Caco-2 (cell line): ENCODE results near the gene GRB14. TPM values are rescaled to one million over a fixed set of nuclear protein-coding genes. Genes with fewer than 3 reads are reported as not detected.
"Not testable (repeated sequence)": the region's sequence is repeated elsewhere in the genome, so short reads cannot be mapped to it uniquely, and the experiment has no call there.

Experiments used
- BruUV-seq: library from RNA; stranded (reverse); fragments of 400-500 nt; replicated peaks from 2 replicates; lab custom pipeline; 2021; lab: Mats Ljungman, UMichigan
- CTCF ChIA-PET: fragments of 300-600 bp; sonication (Branson Sonifier 250); formaldehyde crosslinking; loops from one replicate; lab custom pipeline; 2022; ENCODE audit warnings: antibody characterized with exemption; lab: Charles Lee
- POLR2A ChIA-PET: fragments of 300-600 bp; sonication (Branson Sonifier 250); formaldehyde crosslinking; loops from one replicate; lab custom pipeline; 2022; ENCODE audit warnings: antibody characterized with exemption; lab: Charles Lee
- DNase-seq, 2 experiments: peaks; one replicate each; pipeline versions ENCODE4 v3.0.0 to v3.0.0-alpha.2; 2020 to 2022
- H3K27me3 ChIP-seq: replicated peaks from 2 replicates; pipeline ENCODE4 v1.6.0; 2011; ENCODE audit warnings: low read length; ENCODE audit not compliant: control insufficient read depth, insufficient read depth
- H3K36me3 ChIP-seq: 2 replicates; pipeline ENCODE4 v1.5.1; 2011; ENCODE audit warnings: low read length; ENCODE audit not compliant: control insufficient read depth, insufficient read depth
- H3K4me1 ChIP-seq: fragments of 250-450 bp; sonication (Bioruptor Pico); 2 replicates; pipeline ENCODE4 v1.5.1; 2020; ENCODE audit warnings: mild to moderate bottlenecking
- H3K4me3 ChIP-seq: 2 replicates; pipeline ENCODE4 v1.5.1; 2011; ENCODE audit warnings: low read depth, mild to moderate bottlenecking, control low read depth, low read length
- H3K9me3 ChIP-seq: fragments of 250-450 bp; sonication (Bioruptor Pico); 2 replicates; pipeline ENCODE4 v1.5.1; 2020; ENCODE audit warnings: mild to moderate bottlenecking, moderate library complexity
- H3K27ac Mint-ChIP-seq: one replicate; pipeline ENCODE4 v1.8.0; 2022; ENCODE audit warnings: mixed read lengths; ENCODE audit not compliant: unreplicated experiment
- H3K27me3 Mint-ChIP-seq: one replicate; pipeline ENCODE4 v1.8.0; 2022; ENCODE audit warnings: mixed read lengths; ENCODE audit not compliant: insufficient read depth, unreplicated experiment
- H3K36me3 Mint-ChIP-seq: one replicate; pipeline ENCODE4 v1.8.0; 2022; ENCODE audit warnings: mild to moderate bottlenecking, mixed read lengths; ENCODE audit not compliant: insufficient read depth, unreplicated experiment
- H3K4me1 Mint-ChIP-seq: one replicate; pipeline ENCODE4 v1.8.0; 2022; ENCODE audit warnings: low read depth, mixed read lengths; ENCODE audit not compliant: unreplicated experiment
- H3K4me3 Mint-ChIP-seq: one replicate; pipeline ENCODE4 v1.8.0; 2022; ENCODE audit warnings: mild to moderate bottlenecking, moderate library complexity, mixed read lengths; ENCODE audit not compliant: unreplicated experiment
- H3K9me3 Mint-ChIP-seq: one replicate; pipeline ENCODE4 v1.8.0; 2022; ENCODE audit warnings: mixed read lengths; ENCODE audit not compliant: unreplicated experiment
- CTCF ChIP-seq, 2 experiments: fragments of 200-600 bp in 1 of 2; IDR thresholded peaks; 1 replicate in 1 of 2; 2 replicates in 1 of 2; pipeline versions ENCODE4 v1.5.1 to v1.8.0; 2011 to 2022; ENCODE audit warnings: antibody characterized with exemption in 1 of 2, control low read depth in 1 of 2, inconsistent platforms in 1 of 2, low read depth in 1 of 2, low read length in 1 of 2, mild to moderate bottlenecking in 1 of 2, moderate library complexity in 1 of 2; ENCODE audit not compliant: insufficient read depth in 1 of 2, severe bottlenecking in 1 of 2, unreplicated experiment in 1 of 2
- intact Hi-C: fragments of 100-400 bp; cut with micrococcal nuclease; formaldehyde crosslinking; loops from one replicate; pipeline ENCODE4 v1.10.0; 2022; ENCODE audit not compliant: unreplicated experiment
- total RNA-seq: library from RNA; stranded (reverse); gene quantifications from 2 replicates; pipeline ENCODE4 v1.2.3, GENCODE V29; 2022

GRB14 gene
- total RNA-seq, 1 experiment from 2014 or later, result 12.7 TPM

- CTCF ChIA-PET, result no interaction called here
- BruUV-seq, result no TSS peak
- Mint-ChIP-seq H3K36me3 (no peaks in the 10 kb centered on the region), H3K27ac (no peak overlapping the region), H3K4me1 (no peaks in the 10 kb centered on the region), H3K27me3 (peaks cover 7% of the 10 kb centered on the region), H3K9me3 (no peaks in the 10 kb centered on the region), H3K4me3 (no peak overlapping the region)
- POLR2A ChIA-PET, result no interaction called here
- Histone ChIP-seq H3K27me3 (no peaks in the 10 kb centered on the region), H3K36me3 (no peaks in the 10 kb centered on the region), H3K4me1 (peaks cover 4% of the 10 kb centered on the region; the same call in 1 of the 2 replicates), H3K9me3 (no peaks in the 10 kb centered on the region), H3K4me3 (no peak overlapping the region)
- no peak for TF ChIP-seq CTCF (IDR thresholded peaks at IDR 0.05; ENCODE audit: insufficient read depth in 1 of 2, low read depth in 1 of 2, low read length in 1 of 2, severe bottlenecking in 1 of 2, unreplicated experiment in 1 of 2)
- intact Hi-C loops, result loop anchor here (2.0 to 5.0 kb wide), 3 partner anchors 46 to 1295 kb away; no protein-coding TSS in a partner anchor
- peak in 1 of 2 experiments; percentile 2 for DNase-seq
Observed at GRCh38 chr2:164478205-164478604, 143.1 kb downstream of the GRB14 start.

DNA sequence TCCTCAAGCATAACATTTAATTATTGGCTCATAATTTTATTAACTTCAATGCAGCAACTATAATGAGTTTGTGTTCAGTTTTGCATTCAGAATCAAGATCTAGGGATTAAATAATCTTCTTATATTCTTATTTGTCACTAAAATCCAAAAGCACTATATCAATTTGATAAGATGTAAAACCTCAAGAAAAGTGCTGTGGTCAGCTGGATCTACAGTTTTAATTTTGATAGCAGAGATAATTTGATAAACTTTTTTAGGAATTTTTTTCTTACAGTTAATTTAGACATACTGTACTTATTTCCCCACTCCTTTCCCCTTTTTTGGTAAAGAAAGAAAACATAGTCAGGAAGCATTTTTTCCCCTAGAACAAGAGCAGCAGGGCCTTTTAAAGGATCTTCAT is 146.4 kb downstream of the GRB14 start:
- H3K27me3 Mint-ChIP-seq, result peaks cover 19% of the 10 kb centered on the region
- H3K27me3 ChIP-seq, result no peaks in the 10 kb centered on the region; the same call in 1 of the 2 replicates

DNA sequence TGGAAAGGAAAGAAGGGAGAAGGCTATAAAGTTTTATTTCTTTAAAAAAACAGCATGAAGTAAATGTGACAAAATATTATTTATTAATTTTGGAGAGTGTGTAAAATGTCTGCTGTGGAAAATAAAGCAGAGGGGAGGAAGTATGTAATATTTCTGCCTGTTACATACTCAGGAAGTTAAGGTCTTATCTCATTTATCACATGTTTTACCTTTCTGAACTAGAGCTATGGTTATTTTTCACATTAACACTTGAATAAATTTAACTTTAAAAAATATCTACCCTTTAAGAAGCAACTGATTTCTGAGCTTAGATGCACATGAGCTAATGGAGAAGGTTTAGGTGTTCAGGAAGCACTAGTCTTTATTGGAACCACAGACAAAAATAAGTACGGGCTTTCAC is 148.3 kb downstream of the GRB14 start:
- no peaks in the 10 kb centered on the region for H3K36me3 Mint-ChIP-seq
- H3K36me3 ChIP-seq, result no peaks in the 10 kb centered on the region
- H3K4me1 Mint-ChIP-seq, result no peaks in the 10 kb centered on the region
- peaks cover under 1% of the 10 kb centered on the region; the same call in 1 of the 2 replicates for H3K4me1 ChIP-seq
- no peak overlapping the region for H3K4me3 ChIP-seq
- no peak overlapping the region for H3K4me3 Mint-ChIP-seq
- no peaks in the 10 kb centered on the region; the same call in 1 of the 2 replicates for H3K27me3 ChIP-seq
- H3K27me3 Mint-ChIP-seq, result peaks cover 23% of the 10 kb centered on the region
- intact Hi-C loops, result no loop called here
- H3K9me3 ChIP-seq, result no peaks in the 10 kb centered on the region
- no TSS peak for BruUV-seq
- no peak for TF ChIP-seq CTCF (IDR thresholded peaks at IDR 0.05; ENCODE audit: insufficient read depth in 1 of 2, low read depth in 1 of 2, low read length in 1 of 2, severe bottlenecking in 1 of 2, unreplicated experiment in 1 of 2)
- CTCF ChIA-PET, result no interaction called here
- DNase-seq, result no peak
- no peak overlapping the region for H3K27ac Mint-ChIP-seq
- no peaks in the 10 kb centered on the region for H3K9me3 Mint-ChIP-seq
- POLR2A ChIA-PET, result no interaction called here

More for the DNA sequence above, 146.4 kb downstream of the GRB14 start:
- H3K4me1 ChIP-seq, result peaks cover 4% of the 10 kb centered on the region; the same call in 1 of the 2 replicates
- Mint-ChIP-seq H3K4me1 (no peaks in the 10 kb centered on the region), H3K27ac (no peak overlapping the region), H3K9me3 (no peaks in the 10 kb centered on the region), H3K4me3 (no peak overlapping the region), H3K36me3 (no peaks in the 10 kb centered on the region)
- no peak for DNase-seq
- ChIA-PET POLR2A (no interaction called here), CTCF (no interaction called here)
- H3K9me3 ChIP-seq, result no peaks in the 10 kb centered on the region
- H3K36me3 ChIP-seq, result no peaks in the 10 kb centered on the region
- H3K4me3 ChIP-seq, result no peak overlapping the region
- TF ChIP-seq CTCF (IDR thresholded peaks at IDR 0.05; ENCODE audit: insufficient read depth in 1 of 2, low read depth in 1 of 2, low read length in 1 of 2, severe bottlenecking in 1 of 2, unreplicated experiment in 1 of 2), result no peak
- intact Hi-C loops, result loop anchor here (5.0 kb wide), 2 partner anchors 43 to 1128 kb away; no protein-coding TSS in a partner anchor
- no TSS peak for BruUV-seq

GRCh38 chr2:164465047-164465446 is 156.2 kb downstream of the GRB14 start:
- H3K27ac Mint-ChIP-seq, CTCF ChIA-PET, H3K4me3 ChIP-seq, POLR2A ChIA-PET, H3K36me3 ChIP-seq, H3K27me3 ChIP-seq, intact Hi-C loops, DNase-seq, H3K4me1 ChIP-seq, H3K36me3 Mint-ChIP-seq, H3K9me3 ChIP-seq, H3K4me1 Mint-ChIP-seq, H3K9me3 Mint-ChIP-seq, H3K4me3 Mint-ChIP-seq, BruUV-seq: not testable (repeated sequence)
- H3K27me3 Mint-ChIP-seq, result peaks cover 21% of the 10 kb centered on the region
